ENCODE measurements around the gene BCL11A.

Gene BCL11A

GRCh38 chr2:60476206-60476954 lies 77.1 kb downstream of the BCL11A start:
- H3K36me3 ChIP-seq (ENCODE audit: control insufficient read depth, insufficient read depth, low read length) = no peaks in the 10 kb centered on the region
- no peak overlapping the region for H3K4me3 ChIP-seq (replicated peaks; ENCODE audit: low read depth, low read length)
- DNase-seq (ENCODE audit: extremely low read depth, insufficient read length) = no peak
- H3K27me3 ChIP-seq (replicated peaks; ENCODE audit: control insufficient read depth, insufficient read depth, low read length) = no peaks in the 10 kb centered on the region
- no peak for TF ChIP-seq CTCF (IDR thresholded peaks at IDR 0.05; ENCODE audit: insufficient read depth, low read length, poor library complexity, severe bottlenecking)

- Histone ChIP-seq H3K4me3 (replicated peaks; ENCODE audit: low read depth, low read length) (no peak overlapping the region), H3K36me3 (ENCODE audit: control insufficient read depth, insufficient read depth, low read length) (no peaks in the 10 kb centered on the region), H3K27me3 (replicated peaks; ENCODE audit: control insufficient read depth, insufficient read depth, low read length) (no peaks in the 10 kb centered on the region)
- no peak for DNase-seq (ENCODE audit: extremely low read depth, insufficient read length)
- no peak for TF ChIP-seq CTCF (IDR thresholded peaks at IDR 0.05; ENCODE audit: insufficient read depth, low read length, poor library complexity, severe bottlenecking)
Observed at GRCh38 chr2:60475123-60475830, 78.2 kb downstream of the BCL11A start.

GRCh38 chr2:60474301-60474700 lies 79.2 kb downstream of the BCL11A start:
- DNase-seq (ENCODE audit: extremely low read depth, insufficient read length) = no peak
- TF ChIP-seq CTCF (IDR thresholded peaks at IDR 0.05; ENCODE audit: insufficient read depth, low read length, poor library complexity, severe bottlenecking) = no peak
- H3K36me3 ChIP-seq (ENCODE audit: control insufficient read depth, insufficient read depth, low read length) = no peaks in the 10 kb centered on the region
- no peak overlapping the region for H3K4me3 ChIP-seq (replicated peaks; ENCODE audit: low read depth, low read length)
- H3K27me3 ChIP-seq (replicated peaks; ENCODE audit: control insufficient read depth, insufficient read depth, low read length) = no peaks in the 10 kb centered on the region

GRCh38 chr2:60473546-60473945 lies 79.9 kb downstream of the BCL11A start:
- no peaks in the 10 kb centered on the region for H3K27me3 ChIP-seq (replicated peaks; ENCODE audit: control insufficient read depth, insufficient read depth, low read length)
- no peak overlapping the region for H3K4me3 ChIP-seq (replicated peaks; ENCODE audit: low read depth, low read length)
- no peaks in the 10 kb centered on the region for H3K36me3 ChIP-seq (ENCODE audit: control insufficient read depth, insufficient read depth, low read length)
- no peak for TF ChIP-seq CTCF (IDR thresholded peaks at IDR 0.05; ENCODE audit: insufficient read depth, low read length, poor library complexity, severe bottlenecking)
- no peak for DNase-seq (ENCODE audit: extremely low read depth, insufficient read length)

- no peak overlapping the region for H3K4me3 ChIP-seq (replicated peaks; ENCODE audit: low read depth, low read length)
- DNase-seq (ENCODE audit: extremely low read depth, insufficient read length) = no peak
- no peaks in the 10 kb centered on the region for H3K27me3 ChIP-seq (replicated peaks; ENCODE audit: control insufficient read depth, insufficient read depth, low read length)
- no peaks in the 10 kb centered on the region for H3K36me3 ChIP-seq (ENCODE audit: control insufficient read depth, insufficient read depth, low read length)
- no peak for TF ChIP-seq CTCF (IDR thresholded peaks at IDR 0.05; ENCODE audit: insufficient read depth, low read length, poor library complexity, severe bottlenecking)
Observed at GRCh38 chr2:60472663-60473289, 80.7 kb downstream of the BCL11A start.

All from GM06990 (cell line).